Bronchial epithelial cell (primary cell): ENCODE results near the gene OTUD4. TPM values are rescaled to one million over a fixed set of nuclear protein-coding genes. Genes with fewer than 3 reads are reported as not detected.

Experiments
- DNase-seq: peaks from one replicate; pipeline ENCODE4 v3.0.0-alpha.2; 2010; ENCODE audit warnings: low read depth
- FAIRE-seq: peaks from 2 replicates; lab custom pipeline; 2011; peaks lifted over from hg19 to GRCh38; lab: Jason Lieb, UNC
- H3K27me3 ChIP-seq: 2 replicates; pipeline ENCODE4 v1.5.1; 2011; ENCODE audit warnings: low read length; ENCODE audit not compliant: control insufficient read depth, insufficient read depth
- H3K36me3 ChIP-seq: 2 replicates; pipeline ENCODE4 v1.5.1; 2011; ENCODE audit warnings: low read length; ENCODE audit not compliant: control insufficient read depth, insufficient read depth
- H3K4me3 ChIP-seq: 2 replicates; pipeline ENCODE4 v1.5.1; 2011; ENCODE audit warnings: mild to moderate bottlenecking, low read depth, low read length, control low read depth
- total RNA-seq: library from RNA; depleted of rRNA; stranded (reverse); fragments of >200 nt; gene quantifications from 2 replicates; pipeline ENCODE4 v1.2.1, GENCODE V29; 2014
- TF ChIP-seq, protein P1 (sequence below): IDR thresholded peaks from 2 replicates; pipeline ENCODE4 v1.5.1; 2011; ENCODE audit warnings: mild to moderate bottlenecking, moderate library complexity, low read length, control low read depth, inconsistent platforms; ENCODE audit not compliant: insufficient read depth, severe bottlenecking

OTUD4 gene
- total RNA-seq, 1 donor from 2014 or later = 22.9 TPM

GRCh38 chr4:145097821-145098674 lies 82.3 kb downstream of the OTUD4 start, which contains the start of the genes ABCE1 and ANAPC10:
TSS of gene ABCE1 (plus strand) at chr4:145098311. CDS start at chr4:145104413, 6,102 bp downstream.
TSS of gene ANAPC10 (minus strand) at chr4:145098196. CDS start at chr4:145096099, 2,097 bp downstream.
- peak; percentile 96 for FAIRE-seq
- Histone ChIP-seq H3K36me3 (peaks cover 5% of the 10 kb centered on the region), H3K4me3 (peak within 1 kb of the TSS; percentile 59), H3K27me3 (no peaks in the 10 kb centered on the region)
- peak; percentile 93 for DNase-seq
- TF ChIP-seq, protein P1, sequence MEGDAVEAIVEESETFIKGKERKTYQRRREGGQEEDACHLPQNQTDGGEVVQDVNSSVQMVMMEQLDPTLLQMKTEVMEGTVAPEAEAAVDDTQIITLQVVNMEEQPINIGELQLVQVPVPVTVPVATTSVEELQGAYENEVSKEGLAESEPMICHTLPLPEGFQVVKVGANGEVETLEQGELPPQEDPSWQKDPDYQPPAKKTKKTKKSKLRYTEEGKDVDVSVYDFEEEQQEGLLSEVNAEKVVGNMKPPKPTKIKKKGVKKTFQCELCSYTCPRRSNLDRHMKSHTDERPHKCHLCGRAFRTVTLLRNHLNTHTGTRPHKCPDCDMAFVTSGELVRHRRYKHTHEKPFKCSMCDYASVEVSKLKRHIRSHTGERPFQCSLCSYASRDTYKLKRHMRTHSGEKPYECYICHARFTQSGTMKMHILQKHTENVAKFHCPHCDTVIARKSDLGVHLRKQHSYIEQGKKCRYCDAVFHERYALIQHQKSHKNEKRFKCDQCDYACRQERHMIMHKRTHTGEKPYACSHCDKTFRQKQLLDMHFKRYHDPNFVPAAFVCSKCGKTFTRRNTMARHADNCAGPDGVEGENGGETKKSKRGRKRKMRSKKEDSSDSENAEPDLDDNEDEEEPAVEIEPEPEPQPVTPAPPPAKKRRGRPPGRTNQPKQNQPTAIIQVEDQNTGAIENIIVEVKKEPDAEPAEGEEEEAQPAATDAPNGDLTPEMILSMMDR = peak; percentile 11

DNA sequence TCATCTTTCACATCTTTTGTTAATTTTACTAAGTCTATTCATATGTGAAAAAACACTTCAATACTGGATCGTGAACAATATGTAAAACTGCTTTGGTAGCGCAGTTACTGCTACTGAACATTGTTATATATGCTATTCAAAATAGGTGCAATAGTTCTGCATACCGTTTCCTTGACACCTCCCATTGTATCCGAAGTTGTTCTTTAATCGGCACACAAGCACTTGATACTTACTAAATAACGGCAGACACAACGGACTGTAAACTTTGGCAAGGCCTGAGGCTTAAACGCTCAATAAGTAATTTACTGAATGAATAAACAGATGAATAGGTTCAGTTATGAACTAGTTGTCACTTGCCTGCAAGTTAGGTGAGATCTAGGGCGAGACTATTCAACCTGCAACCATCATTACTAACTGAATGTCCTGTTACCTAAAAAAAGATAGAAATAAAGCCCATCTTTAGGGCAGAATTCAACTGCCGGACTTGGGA lies 83.0 kb downstream of the OTUD4 start:
- FAIRE-seq = no peak
- DNase-seq = peak; percentile 66
- Histone ChIP-seq H3K36me3 (peaks cover 7% of the 10 kb centered on the region), H3K4me3 (peak overlapping the region; percentile 59), H3K27me3 (no peaks in the 10 kb centered on the region)
- TF ChIP-seq, protein P1 = no peak

DNA sequence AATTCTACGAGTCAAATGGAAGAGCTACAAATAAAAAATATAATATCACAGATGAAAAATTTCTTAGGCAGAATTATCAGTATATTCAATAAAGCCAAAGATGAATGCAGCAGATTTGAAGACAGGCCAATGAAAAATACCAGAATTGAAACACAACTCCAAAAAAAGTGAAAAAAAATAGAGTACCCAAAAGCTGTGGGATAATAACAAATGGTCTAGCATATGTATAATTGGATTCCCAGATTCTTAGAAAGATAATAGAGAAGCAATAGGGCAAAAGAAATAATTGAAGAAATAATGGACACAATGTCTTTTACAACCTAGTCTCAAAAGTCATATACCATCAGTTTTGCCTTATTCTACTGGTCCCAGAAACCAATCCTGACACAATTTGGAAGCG lies 86.8 kb downstream of the OTUD4 start:
- DNase-seq (no peak), FAIRE-seq (no peak)
- no peak overlapping the region for H3K4me3 ChIP-seq
- H3K36me3 ChIP-seq = peaks cover 9% of the 10 kb centered on the region
- TF ChIP-seq, protein P1 = no peak
- H3K27me3 ChIP-seq = no peaks in the 10 kb centered on the region

- FAIRE-seq = no peak
- H3K27me3 ChIP-seq = no peaks in the 10 kb centered on the region
- no peak for DNase-seq
- peaks cover 9% of the 10 kb centered on the region for H3K36me3 ChIP-seq
- TF ChIP-seq, protein P1 = no peak
- H3K4me3 ChIP-seq = no peak overlapping the region
Measured at GRCh38 chr4:145090380-145090779, 90.0 kb downstream of the OTUD4 start.

- Histone ChIP-seq H3K27me3 (no peaks in the 10 kb centered on the region), H3K36me3 (no peaks in the 10 kb centered on the region), H3K4me3 (no peak overlapping the region)
- DNase-seq = peak; percentile 66
- FAIRE-seq = no peak
- TF ChIP-seq, protein P1 = no peak
Measured at GRCh38 chr4:145083891-145084605, 96.3 kb downstream of the OTUD4 start.

Other genes starting within 250 kb of the OTUD4 start
- 27.1 and 27.4 TPM in 2 replicates for gene ANAPC10, start 82.4 kb downstream of the OTUD4 start, total RNA-seq
- gene ABCE1, start 82.3 kb downstream of the OTUD4 start, total RNA-seq = 96.0 and 186 TPM in 2 replicates